Measurements from ENCODE around the gene GNE.
"Not testable (repeated sequence)": the region's sequence is repeated elsewhere in the genome, so short reads cannot be mapped to it uniquely, and the experiment has no call there.

The GNE gene

DNA sequence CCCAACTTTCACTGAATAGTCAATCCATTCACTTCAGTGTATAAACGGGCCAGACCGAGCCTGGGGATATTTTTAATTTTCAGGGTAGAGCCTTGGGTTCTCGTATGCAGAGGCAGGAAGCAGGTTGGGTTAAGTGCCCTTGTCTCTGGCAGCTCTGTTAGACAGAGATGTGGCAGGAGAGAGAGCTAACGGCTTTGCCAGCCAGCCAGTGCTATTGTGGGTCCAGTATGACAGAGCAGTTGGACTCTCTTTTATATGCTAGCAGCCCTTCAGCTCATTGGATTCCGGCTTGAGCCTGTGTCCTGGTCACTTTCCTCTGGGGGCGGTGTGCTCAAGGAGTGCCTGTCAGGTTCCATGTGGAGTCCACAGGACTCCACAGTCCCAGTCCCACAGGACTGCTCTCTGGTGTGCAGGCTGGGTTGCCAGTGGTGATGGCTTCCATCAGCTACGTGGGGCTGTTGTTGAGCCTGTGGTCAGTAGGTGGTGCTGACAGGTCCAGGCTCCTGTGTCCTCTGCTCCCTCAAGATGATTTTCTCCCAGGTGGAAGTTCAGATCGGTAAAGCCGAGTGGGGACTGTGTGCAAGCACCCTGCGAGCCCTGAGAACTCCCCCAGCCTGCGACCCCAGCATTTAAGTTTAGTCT lies 53.2 kb downstream of the GNE start:
- DNase-seq: no peak

DNA sequence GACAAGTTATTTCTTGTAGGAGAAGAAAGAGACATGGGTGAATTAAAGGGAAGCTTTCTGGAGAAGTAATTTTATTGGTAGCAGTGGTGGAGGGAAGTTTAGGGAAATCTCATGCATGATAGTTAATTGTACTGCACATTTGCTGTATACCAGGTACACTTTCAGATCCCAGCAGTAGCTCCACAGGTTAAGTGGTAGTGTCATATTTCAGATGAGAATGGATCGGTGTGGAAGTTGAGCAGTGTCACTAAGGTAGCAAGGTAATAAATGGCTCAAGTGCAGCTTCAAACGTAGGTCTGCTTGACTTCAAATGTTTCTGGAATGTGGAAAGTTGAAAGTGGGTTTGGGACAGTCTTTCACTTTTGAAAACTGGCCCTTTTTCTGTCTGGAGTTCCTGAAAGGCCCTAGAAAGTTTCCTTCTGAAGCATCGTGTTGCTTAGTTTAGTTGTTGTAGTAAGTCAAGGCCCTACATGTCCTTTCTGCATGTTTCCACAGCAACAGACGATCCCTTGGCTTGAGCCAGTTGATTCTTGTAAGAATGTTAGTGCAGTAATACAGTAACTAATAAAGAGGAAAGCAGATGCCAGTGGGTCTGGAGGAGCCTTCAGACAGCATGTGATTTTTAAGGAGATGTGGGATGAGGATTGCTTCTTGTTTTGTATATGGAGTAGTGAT lies 63.8 kb downstream of the GNE start:
- DNase-seq: no peak

DNA sequence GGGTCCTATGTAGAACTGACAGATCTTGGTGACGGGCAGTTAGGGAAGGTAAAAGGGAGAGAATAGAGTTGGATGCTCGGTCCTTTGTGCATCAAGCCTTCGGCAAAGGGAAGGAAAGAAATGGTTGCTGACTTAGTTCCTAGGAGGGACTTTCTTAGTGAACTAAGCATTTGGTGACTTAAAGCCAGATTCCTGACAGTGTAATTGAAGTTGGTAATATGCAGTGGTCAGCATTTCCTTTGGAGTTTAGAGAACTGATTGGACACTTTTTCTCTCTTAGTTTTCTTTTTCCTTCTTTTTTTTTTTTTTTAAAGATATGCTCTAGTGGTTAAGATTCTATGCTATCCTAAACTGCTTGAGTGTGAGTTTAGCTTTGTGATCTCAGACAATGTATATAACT lies 65.2 kb downstream of the GNE start:
- DNase-seq: no peak

GRCh38 chr9:36192196-36192595 lies 66.1 kb downstream of the GNE start:
- DNase-seq: no peak

GRCh38 chr9:36191686-36192085 lies 66.6 kb downstream of the GNE start:
- no peak for DNase-seq

- DNase-seq: peak; percentile 84
These were observed 67.0 kb downstream of the GNE start for GRCh38 chr9:36191290-36191645.

DNA sequence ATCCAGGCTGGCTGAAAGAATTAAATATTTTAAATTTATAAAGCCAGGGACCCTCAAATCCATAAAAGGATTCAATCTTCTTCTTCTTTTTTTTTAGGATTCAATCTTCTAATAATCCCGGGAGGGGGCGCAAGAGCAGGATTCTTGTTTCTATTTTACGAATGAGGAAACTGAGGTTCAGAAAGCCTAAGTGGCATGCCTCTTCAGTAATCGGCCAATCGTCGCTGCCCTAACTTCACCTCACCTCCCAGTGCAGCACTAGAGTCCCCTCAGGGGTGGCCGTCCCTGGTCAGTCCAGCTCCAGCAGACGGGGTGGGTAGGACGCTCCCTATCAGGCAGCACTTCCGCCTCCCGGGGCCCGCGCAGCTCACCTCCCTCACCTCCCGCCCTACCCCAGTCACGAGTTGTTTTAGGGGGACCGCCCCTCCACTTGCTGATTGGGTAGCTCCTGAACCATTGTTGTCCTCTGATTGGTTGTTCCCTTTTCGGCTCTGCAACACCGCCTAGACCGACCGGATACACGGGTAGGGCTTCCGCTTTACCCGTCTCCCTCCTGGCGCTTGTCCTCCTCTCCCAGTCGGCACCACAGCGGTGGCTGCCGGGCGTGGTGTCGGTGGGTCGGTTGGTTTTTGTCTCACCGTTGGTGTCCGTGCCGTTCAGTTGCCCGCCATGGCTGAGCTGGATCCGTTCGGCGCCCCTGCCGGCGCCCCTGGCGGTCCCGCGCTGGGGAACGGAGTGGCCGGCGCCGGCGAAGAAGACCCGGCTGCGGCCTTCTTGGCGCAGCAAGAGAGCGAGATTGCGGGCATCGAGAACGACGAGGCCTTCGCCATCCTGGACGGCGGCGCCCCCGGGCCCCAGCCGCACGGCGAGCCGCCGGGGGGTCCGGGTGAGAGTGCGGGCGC lies 67.6 kb downstream of the GNE start, which contains the start of gene CLTA:
Gene CLTA, plus strand, starts transcription at position 534 of the 902 bp plus-strand sequence. Its CDS starts 136 bp downstream, at position 670.
- DNase-seq: peak; percentile 98

GRCh38 chr9:36189976-36190375 lies 68.3 kb downstream of the GNE start:
- DNase-seq: no peak

DNA sequence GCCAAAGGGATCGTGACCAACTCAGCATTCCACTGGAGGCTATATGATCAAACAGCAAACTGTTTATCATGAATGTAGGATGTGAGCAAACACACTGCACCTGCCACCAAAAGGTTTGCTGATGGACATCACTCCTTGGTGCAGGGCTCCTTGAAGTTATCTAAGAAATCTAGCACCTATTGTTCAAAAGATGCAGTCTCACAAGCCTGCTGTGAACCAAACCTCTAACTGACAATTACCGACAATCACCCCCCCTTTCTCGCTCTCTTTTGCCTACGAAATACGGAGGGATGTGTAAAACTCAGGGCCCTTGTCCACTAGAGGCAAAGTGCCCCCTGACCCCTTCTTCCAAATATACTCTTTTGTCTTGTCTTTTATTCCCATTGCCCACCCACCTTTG lies 70.0 kb downstream of the GNE start:
- no peak for DNase-seq

GRCh38 chr9:36187414-36187813 lies 70.8 kb downstream of the GNE start:
- DNase-seq: no peak

GRCh38 chr9:36180243-36180642 lies 78.0 kb downstream of the GNE start:
- not testable (repeated sequence) for DNase-seq

- DNase-seq: no peak
These were observed 80.7 kb downstream of the GNE start for GRCh38 chr9:36177571-36177970.

GRCh38 chr9:36176496-36176895 lies 81.8 kb downstream of the GNE start:
- not testable (repeated sequence) for DNase-seq

DNA sequence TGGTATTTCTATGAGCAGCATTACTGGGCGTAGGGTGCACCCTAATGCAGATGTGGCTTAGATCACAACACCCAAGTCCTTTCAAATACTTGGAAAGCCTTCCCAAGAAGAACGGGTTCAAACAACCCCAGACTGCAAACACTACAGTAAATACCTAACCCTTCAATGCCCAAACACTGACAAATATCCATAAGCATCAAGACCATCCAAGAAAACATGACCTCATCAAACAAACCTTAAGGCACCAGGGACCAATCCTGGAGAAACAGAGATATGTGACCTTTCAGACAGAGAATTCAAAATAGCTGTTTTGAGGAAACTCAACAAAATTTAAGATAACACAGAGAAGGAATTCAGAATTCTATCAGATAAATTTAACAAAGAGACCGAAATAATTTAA lies 83.0 kb downstream of the GNE start:
- not testable (repeated sequence) for DNase-seq

- no peak for DNase-seq
These were observed 83.5 kb downstream of the GNE start for GRCh38 chr9:36174731-36175130.

DNA sequence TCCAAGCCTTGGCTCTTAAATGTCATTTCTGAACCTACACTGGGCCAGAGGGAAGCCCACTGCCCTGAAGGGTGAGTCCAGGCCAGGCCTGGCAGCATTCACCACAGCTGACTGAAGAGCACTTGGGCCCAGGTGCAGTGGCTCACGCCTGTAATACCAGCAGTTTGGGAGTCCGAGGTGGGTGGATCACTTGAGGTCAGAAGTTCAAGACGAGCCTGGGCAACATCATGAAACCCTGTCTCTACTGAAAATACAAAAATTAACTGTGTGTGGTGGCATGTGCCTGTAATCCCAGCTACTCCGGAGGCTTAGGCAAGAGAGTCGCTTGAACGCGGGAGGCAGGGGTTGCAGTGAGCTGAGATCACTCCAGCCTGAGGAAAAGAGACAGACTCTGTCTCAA lies 84.0 kb downstream of the GNE start:
- DNase-seq: no peak

- no peak for DNase-seq
These were observed 84.4 kb downstream of the GNE start for GRCh38 chr9:36173861-36174260.

GRCh38 chr9:36170531-36170930 lies 87.7 kb downstream of the GNE start:
- no peak for DNase-seq

DNA sequence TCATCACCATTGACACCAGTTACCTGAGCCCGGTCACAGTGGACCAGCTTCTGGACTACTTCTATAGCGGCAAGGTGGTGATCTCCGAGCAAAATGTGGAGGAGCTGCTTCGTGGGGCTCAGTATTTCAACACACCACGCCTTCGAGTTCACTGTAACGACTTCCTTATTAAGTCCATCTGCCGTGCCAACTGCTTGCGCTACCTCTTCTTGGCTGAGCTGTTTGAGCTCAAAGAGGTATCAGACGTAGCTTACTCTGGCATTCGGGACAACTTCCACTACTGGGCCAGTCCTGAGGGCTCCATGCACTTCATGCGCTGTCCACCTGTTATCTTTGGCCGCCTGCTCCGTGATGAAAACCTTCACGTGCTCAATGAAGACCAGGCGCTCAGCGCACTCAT lies 88.5 kb downstream of the GNE start:
- DNase-seq: no peak

DNA sequence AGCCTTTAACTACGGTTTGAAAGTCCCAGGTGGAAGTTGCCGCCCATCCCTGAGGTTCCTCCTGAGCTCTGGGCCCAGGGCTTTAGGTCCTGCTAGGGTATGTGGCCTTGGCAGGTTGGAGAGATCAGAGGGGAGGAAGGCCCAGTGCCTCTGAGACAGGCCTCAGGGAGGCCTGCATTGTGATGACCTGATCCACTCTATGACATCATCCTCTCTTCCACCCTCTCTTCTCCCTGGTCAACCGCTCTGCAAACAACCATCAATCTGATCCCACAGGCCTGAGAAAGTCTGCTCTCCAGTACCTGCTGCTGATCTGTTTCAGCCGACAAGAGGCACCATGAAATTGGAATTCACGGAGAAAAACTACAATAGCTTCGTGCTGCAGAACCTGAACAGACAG lies 89.1 kb downstream of the GNE start, which contains the start of gene CCIN:
Gene CCIN, plus strand, starts transcription at position 223 of the 400 bp plus-strand sequence. Its CDS starts 115 bp downstream, at position 338.
- no peak for DNase-seq

GRCh38 chr9:36166168-36166927 lies 91.9 kb downstream of the GNE start:
- peak; percentile 94 for DNase-seq

DNA sequence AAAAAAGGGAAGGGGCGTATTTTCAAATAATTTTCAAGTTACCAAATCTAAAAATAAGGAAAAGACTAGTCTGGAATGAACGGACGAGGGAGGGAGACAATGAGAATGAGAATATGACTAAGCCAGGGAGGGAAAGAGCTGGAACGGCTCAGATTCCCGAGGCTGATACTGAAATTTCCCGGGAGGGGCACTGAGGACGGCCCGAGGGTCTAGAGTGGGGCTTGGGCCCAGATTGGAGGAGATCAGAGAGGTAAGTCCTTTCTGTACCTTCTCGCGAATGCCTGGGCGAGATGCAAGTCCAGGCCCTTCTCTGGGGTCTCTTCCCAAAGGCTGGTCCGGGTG lies 92.5 kb downstream of the GNE start:
- no peak for DNase-seq

- no peak for DNase-seq
These were observed 93.3 kb downstream of the GNE start for GRCh38 chr9:36164989-36165388.

All from activated effector memory CD4-positive, alpha-beta T cell treated with anti-CD3 and anti-CD28 coated beads, Interleukin-2, amount 50 U/mL, for 16 hours (primary cell).